Activated B cell treated with CpG ODN at 0.5 μM for 24 hours (primary cell): Measurements from ENCODE around the gene POLR1A. TPM values are rescaled to one million over a fixed set of nuclear protein-coding genes. Genes with fewer than 3 reads are reported as not detected.
A peak's percentile ranks its signal among the peaks of the same experiment; 100 is the strongest.

Source experiments
- ATAC-seq: fragments of 200-7000 bp; cut with Tn5 transposase; one replicate; pipeline ENCODE4 v1.10.0; 2021; ENCODE audit warnings: low read depth, mild to moderate bottlenecking, moderate library complexity
- CTCF ChIA-PET: fragments of 350-600 bp; sonication (Branson Sonifier 250); formaldehyde crosslinking; loops from one replicate; lab custom pipeline; 2021; ENCODE audit warnings: antibody characterized with exemption; lab: Charles Lee
- POLR2A ChIA-PET: fragments of 350-600 bp; sonication (Branson Sonifier 250); formaldehyde crosslinking; loops from one replicate; lab custom pipeline; 2021; ENCODE audit warnings: antibody characterized with exemption; lab: Charles Lee
- DNase-seq: peaks from one replicate; pipeline ENCODE4 v3.0.0; 2022
- H3K27ac Mint-ChIP-seq: one replicate; pipeline ENCODE4 v1.8.0; 2020; ENCODE audit warnings: mixed read lengths
- H3K27me3 Mint-ChIP-seq: one replicate; pipeline ENCODE4 v1.8.0; 2021; ENCODE audit warnings: mixed read lengths
- H3K36me3 Mint-ChIP-seq: one replicate; pipeline ENCODE4 v1.8.0; 2021; ENCODE audit warnings: low read depth, mixed read lengths
- H3K4me1 Mint-ChIP-seq: one replicate; pipeline ENCODE4 v1.8.0; 2021; ENCODE audit warnings: mixed read lengths
- H3K4me3 Mint-ChIP-seq: one replicate; pipeline ENCODE4 v1.8.0; 2020; ENCODE audit warnings: mild to moderate bottlenecking, mixed read lengths
- H3K9me3 Mint-ChIP-seq: one replicate; pipeline ENCODE4 v1.8.0; 2020; ENCODE audit warnings: mixed read lengths
- intact Hi-C: fragments of 100-400 bp; cut with micrococcal nuclease; formaldehyde crosslinking; loops from one replicate; pipeline ENCODE4 v1.15.1; 2024
- total RNA-seq: library from RNA; stranded (reverse); gene quantifications from 2 replicates; pipeline ENCODE4 v1.2.3, GENCODE V29; 2022
- TF ChIP-seq, protein P1 (sequence below): fragments of 200-600 bp; IDR thresholded peaks from one replicate; pipeline ENCODE4 v1.8.0; 2022; ENCODE audit warnings: antibody characterized with exemption, mild to moderate bottlenecking

Gene POLR1A
- total RNA-seq, 1 donor from 2014 or later = 53.4 TPM

GRCh38 chr2:86074811-86075210, 30.9 kb downstream of the POLR1A start:
- POLR2A ChIA-PET = interaction anchor here (1.4 kb wide), 1 partner anchor 247 kb away, joined by 3 read pairs; no protein-coding TSS in a partner anchor
- Mint-ChIP-seq H3K4me1 (peaks cover 44% of the 10 kb centered on the region), H3K4me3 (no peak overlapping the region), H3K9me3 (no peaks in the 10 kb centered on the region), H3K27me3 (no peaks in the 10 kb centered on the region), H3K36me3 (peaks cover 76% of the 10 kb centered on the region), H3K27ac (no peak overlapping the region)
- DNase-seq = no peak
- CTCF ChIA-PET = interaction anchor here (9.7 kb wide), 1 partner anchor 246 kb away, joined by 236 read pairs; no protein-coding TSS in a partner anchor
- no peak for ATAC-seq
- intact Hi-C loops = no loop called here
- TF ChIP-seq, protein P1, sequence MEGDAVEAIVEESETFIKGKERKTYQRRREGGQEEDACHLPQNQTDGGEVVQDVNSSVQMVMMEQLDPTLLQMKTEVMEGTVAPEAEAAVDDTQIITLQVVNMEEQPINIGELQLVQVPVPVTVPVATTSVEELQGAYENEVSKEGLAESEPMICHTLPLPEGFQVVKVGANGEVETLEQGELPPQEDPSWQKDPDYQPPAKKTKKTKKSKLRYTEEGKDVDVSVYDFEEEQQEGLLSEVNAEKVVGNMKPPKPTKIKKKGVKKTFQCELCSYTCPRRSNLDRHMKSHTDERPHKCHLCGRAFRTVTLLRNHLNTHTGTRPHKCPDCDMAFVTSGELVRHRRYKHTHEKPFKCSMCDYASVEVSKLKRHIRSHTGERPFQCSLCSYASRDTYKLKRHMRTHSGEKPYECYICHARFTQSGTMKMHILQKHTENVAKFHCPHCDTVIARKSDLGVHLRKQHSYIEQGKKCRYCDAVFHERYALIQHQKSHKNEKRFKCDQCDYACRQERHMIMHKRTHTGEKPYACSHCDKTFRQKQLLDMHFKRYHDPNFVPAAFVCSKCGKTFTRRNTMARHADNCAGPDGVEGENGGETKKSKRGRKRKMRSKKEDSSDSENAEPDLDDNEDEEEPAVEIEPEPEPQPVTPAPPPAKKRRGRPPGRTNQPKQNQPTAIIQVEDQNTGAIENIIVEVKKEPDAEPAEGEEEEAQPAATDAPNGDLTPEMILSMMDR = no peak

DNA sequence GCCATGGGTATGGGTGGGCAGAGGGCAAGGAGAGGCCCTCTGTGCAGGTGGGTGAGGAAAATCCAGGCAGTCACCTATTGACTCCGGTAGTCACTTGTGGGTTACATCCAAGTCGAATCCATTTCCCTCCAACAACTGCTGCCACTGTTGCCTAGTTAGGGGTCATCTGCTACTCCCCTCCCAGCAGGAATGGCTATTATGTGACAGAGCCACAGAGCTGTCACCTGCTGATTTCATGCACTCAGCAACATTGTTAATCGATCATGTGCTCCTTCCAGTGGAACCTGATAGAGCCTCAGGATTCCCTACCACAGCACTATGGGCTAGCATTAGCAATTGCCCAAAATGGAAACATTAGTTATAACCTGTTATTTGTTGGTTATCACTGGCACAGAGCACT, 31.4 kb downstream of the POLR1A start:
- Mint-ChIP-seq H3K36me3 (peaks cover 80% of the 10 kb centered on the region), H3K4me3 (no peak overlapping the region), H3K27ac (no peak overlapping the region), H3K4me1 (peaks cover 39% of the 10 kb centered on the region), H3K9me3 (no peaks in the 10 kb centered on the region), H3K27me3 (no peaks in the 10 kb centered on the region)
- DNase-seq = no peak
- ATAC-seq = no peak
- CTCF ChIA-PET = interaction anchor here (9.7 kb wide), 1 partner anchor 246 kb away, joined by 236 read pairs; no protein-coding TSS in a partner anchor
- TF ChIP-seq, protein P1 = no peak
- POLR2A ChIA-PET = no interaction called here
- intact Hi-C loops = no loop called here

GRCh38 chr2:86073225-86073624, 32.5 kb downstream of the POLR1A start:
- no peak overlapping the region for H3K4me3 Mint-ChIP-seq
- ATAC-seq (no peak), DNase-seq (no peak)
- H3K36me3 Mint-ChIP-seq = peaks cover 82% of the 10 kb centered on the region
- H3K27me3 Mint-ChIP-seq = no peaks in the 10 kb centered on the region
- peak overlapping the region; percentile 61 for H3K27ac Mint-ChIP-seq
- H3K4me1 Mint-ChIP-seq = peaks cover 32% of the 10 kb centered on the region
- TF ChIP-seq, protein P1 = no peak
- intact Hi-C loops = no loop called here
- ChIA-PET CTCF (interaction anchor here (1.2 to 3.0 kb wide), 3 partner anchors 37 to 246 kb away, joined by 3 to 15 read pairs (median 8); no protein-coding TSS in a partner anchor), POLR2A (interaction anchor here (1.6 to 2.4 kb wide), 2 partner anchors 33 to 37 kb away, joined by 9 to 18 read pairs; partner anchors contain the start of genes POLR1A and PTCD3)
- H3K9me3 Mint-ChIP-seq = no peaks in the 10 kb centered on the region

- ATAC-seq (peak; percentile 93), DNase-seq (peak; percentile 38)
- ChIA-PET POLR2A (interaction anchor here (0.5 to 2.4 kb wide), 4 partner anchors 34 to 203 kb away, joined by 3 to 18 read pairs (median 10); partner anchors contain the start of genes POLR1A, PTCD3 and ST3GAL5), CTCF (interaction anchor here (0.8 to 3.0 kb wide), 4 partner anchors 35 to 245 kb away, joined by 3 to 15 read pairs (median 6); no protein-coding TSS in a partner anchor)
- H3K27ac Mint-ChIP-seq = peak overlapping the region; percentile 91
- peak overlapping the region; percentile 28 for H3K4me3 Mint-ChIP-seq
- intact Hi-C loops = loop anchor here (1.0 kb wide), 2 partner anchors 36 to 78 kb away; no protein-coding TSS in a partner anchor
- no peaks in the 10 kb centered on the region for H3K27me3 Mint-ChIP-seq
- TF ChIP-seq, protein P1 = no peak
- H3K36me3 Mint-ChIP-seq = peaks cover 80% of the 10 kb centered on the region
- peaks cover 34% of the 10 kb centered on the region for H3K4me1 Mint-ChIP-seq
- no peaks in the 10 kb centered on the region for H3K9me3 Mint-ChIP-seq
These were observed 33.3 kb downstream of the POLR1A start for GRCh38 chr2:86072271-86072858.

- POLR2A ChIA-PET = interaction anchor here (0.6 to 2.4 kb wide), 2 partner anchors 34 to 226 kb away, joined by 3 to 18 read pairs; no protein-coding TSS in a partner anchor
- CTCF ChIA-PET = interaction anchor here (3.0 kb wide), 1 partner anchor 244 kb away, joined by 15 read pairs; no protein-coding TSS in a partner anchor
- intact Hi-C loops = no loop called here
- H3K9me3 Mint-ChIP-seq = no peaks in the 10 kb centered on the region
- H3K4me1 Mint-ChIP-seq = peaks cover 32% of the 10 kb centered on the region
- ATAC-seq (no peak), DNase-seq (no peak)
- no peak overlapping the region for H3K4me3 Mint-ChIP-seq
- peaks cover 79% of the 10 kb centered on the region for H3K36me3 Mint-ChIP-seq
- H3K27ac Mint-ChIP-seq = peak overlapping the region; percentile 41
- TF ChIP-seq, protein P1 = no peak
- H3K27me3 Mint-ChIP-seq = no peaks in the 10 kb centered on the region
These were observed 34.8 kb downstream of the POLR1A start for GRCh38 chr2:86070868-86071267.
